DMS 273 (cell line): Measurements from ENCODE around the gene OR51B2.
"Not testable (repeated sequence)": the region's sequence is repeated elsewhere in the genome, so short reads cannot be mapped to it uniquely, and the experiment has no call there.

ENCODE experiments used
- DNase-seq: peaks from one replicate; lab custom pipeline; 2025; ENCODE audit not compliant: unreplicated experiment; lab: John Stamatoyannopoulos, UW

The OR51B2 gene

DNA sequence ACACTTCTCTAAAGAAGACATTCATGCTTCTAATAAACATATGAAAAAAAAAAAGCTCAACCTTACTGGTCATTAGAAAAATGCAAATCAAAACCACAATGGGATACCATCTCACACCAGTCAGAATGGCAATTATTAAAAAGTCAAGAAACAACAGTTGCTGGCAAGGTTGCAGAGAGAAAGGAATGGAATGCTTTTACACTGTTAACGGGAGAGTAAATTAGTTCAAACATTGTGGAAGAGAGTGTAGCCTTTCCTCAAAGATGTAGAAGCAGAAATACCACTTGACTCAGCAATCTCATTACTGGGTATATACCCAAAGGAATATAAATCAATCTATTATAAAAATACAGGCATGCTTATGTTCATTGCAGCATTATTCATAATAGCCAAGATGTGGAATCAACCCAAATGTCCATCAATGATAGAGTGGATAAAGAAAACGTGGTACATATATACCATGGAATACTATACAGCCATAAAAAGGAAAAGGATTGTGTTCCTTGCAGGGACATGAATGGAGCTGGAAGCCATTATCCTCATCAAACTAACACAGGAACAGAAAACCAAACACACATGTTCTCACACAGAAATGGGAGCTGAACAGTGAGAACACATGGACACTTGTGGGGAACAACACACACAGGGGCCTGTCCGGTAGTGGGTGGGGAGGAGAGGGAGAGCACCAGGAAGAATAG lies 10.6 kb downstream of the OR51B2 start:
- DNase-seq = not testable (repeated sequence)

DNA sequence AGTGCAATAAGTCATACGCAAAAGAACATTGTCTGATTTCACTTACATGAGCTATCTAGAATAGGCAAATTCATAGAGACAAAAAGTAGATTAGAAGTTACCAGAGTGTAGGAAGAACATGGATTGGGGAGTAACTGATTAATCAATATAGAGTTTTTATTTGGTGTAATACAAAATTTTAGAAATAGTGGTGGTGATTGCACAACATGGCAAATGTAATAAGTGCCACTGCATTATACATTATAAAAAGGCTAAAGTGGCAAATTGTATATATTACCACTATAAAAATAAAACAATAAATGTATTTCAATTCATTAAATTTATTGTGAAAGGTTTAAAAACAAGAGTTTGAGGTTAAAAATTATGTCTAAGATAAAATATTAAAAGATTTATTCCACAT lies 13.7 kb downstream of the OR51B2 start:
- DNase-seq = no peak

DNA sequence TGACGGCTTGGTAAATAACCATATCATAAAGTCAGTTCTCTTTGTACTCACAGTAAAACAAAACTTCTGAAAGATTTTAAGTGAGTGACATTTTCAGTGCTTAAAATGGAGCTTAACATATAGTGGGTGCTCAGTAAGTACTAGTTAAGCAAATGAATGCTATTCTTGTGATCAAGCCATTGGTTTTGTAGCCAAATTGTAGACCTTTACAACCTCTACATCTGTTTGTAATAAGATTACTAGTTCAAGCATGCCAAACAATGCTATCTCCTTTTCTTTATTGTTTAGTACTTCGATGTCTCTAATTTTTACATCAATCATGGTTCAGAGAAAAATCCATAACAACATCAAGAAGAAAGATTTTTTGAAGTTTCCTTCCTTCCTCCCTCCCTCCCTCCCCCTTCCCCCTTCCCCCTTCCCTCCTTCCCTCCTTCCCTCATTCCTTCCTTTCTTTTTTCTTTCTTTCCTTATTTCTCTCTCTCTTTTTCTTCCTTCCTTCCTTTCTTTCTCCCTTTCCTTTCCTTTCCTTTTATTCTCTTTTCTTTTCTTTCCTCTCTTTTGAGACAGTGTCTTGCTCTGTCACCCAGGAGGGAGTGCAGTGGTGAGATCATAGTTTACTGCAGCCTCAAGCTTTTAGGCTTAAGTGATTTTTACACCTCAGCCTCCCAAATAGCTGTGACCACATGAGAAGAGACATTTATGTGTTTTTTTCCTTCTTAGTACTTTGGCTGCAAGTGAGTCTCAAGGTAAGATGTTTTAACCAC lies 16.7 kb downstream of the OR51B2 start:
- no peak for DNase-seq

DNA sequence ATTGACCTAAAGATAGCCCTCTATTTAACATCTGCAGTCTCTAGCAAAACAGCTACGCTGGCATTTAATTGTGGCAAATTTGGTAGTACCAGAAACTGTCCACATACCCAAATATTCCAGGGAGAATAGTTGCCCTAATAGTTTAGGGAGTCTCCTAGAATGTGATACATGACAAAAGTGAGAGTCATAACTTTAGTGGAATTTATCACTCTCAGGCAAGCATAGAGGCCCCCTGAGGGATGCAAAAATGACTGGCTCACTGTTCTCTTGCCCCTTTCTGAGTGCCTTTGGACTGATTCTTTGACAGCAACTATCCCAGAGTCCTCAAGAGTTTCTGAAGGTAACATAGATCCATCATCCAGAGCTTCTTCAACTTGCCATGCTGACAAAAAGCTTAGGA lies 20.1 kb downstream of the OR51B2 start:
- no peak for DNase-seq

DNA sequence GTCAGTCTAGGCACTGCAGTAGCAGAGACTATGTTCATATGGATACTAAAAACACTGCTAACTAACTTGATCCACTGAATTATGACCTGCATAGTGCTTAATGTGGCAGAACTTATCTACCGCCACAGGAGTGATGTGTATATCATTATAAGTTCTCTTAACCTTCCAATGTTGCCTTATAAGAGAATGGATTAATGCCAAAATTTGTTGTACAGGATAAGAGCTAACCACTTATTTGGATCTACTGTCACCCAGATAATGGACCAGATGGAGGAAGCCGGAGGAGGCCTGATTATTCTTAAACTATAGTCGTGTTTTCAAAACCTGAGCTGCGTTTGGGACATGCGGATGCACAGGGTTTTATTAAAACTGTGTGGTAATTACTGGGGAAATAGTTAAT lies 20.5 kb downstream of the OR51B2 start:
- DNase-seq = no peak

DNA sequence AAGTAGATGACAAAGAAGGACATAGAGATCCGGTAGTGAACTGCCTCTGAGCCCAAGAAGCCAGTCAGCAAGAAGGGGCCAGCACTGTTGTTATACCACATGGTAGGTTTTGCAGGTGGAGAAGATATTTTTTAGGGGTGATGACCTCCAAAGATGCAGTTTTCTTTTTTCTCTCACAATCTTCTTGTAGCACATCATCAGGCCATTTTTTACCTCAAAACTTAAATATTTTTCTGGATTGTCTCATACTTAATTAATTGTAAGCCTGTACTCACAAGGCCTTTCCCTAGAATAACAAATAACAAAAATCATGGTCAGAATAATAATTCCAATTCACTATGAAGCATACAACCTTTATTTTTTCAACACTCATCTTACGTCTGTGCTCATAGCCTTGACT lies 22.3 kb downstream of the OR51B2 start, which contains the start of gene OR51B4:
OR51B4 (minus strand) TSS at position 101 of the 400 bp plus-strand sequence; CDS start at position 101, 0 bp downstream.
- DNase-seq = no peak

DNA sequence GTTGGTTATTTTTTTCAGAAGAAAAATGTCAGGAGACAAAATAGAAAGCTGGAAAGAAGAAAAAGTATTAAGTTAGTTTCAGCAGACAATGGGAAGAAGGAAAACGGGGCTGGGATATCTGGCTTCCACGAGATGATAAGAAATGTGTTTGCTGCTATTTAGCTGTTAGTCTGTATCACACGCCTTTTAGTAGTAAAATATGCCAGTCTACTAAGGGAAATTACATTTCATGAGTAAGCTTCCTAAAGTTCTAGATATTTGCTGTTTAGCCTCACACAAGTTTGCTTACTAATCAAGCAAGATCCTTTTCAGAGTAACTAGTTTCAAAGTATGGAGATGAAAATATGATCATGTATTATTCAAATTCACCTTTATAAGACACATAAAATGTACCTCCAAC lies 23.8 kb downstream of the OR51B2 start:
- DNase-seq = no peak

DNA sequence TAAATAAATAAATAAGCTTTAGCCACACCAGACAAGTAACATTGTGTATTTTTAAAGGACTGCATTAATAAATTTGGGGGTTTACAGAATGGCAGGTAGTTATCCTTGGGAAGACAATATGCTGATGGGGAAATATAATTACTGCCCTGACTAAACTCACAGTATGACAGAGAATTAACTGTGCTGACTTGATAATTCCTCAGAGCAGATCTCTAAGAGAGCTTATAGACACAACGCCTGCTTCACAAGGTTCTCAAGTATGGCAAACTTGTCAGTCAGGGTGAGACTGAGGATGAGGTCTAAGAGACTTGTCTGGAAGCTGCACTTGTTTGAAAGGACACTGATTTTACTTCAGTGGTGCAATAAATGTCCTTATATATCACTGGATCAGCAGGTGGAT lies 25.6 kb downstream of the OR51B2 start:
- DNase-seq = no peak

DNA sequence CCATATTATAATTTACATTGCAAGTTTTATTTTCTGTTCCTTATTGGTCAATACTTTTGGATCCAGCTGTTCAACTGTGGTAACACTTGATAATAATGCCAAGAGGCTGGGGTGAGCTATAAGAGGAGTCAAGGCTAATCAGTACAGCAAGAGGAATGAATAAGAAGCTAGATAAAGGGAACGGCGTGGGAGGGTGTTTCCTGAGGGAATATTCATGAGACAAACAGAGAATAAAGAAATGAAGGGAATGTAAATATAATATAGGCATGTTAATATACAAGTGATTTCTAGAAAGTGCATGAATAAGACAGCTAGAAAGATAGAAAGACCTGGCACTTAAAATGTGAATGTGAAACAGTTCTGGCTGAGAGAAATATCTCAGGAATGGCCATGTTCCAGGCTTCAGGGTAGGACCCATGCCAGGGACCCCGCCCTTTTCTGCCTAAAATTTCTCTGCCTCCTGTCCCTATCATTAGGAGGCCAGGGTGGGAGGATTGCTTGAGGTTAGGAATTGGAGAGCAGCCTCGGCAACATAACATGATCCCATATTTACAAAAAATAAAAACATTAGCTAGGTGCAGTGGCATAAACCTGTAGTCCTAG lies 26.3 kb downstream of the OR51B2 start:
- DNase-seq = no peak

DNA sequence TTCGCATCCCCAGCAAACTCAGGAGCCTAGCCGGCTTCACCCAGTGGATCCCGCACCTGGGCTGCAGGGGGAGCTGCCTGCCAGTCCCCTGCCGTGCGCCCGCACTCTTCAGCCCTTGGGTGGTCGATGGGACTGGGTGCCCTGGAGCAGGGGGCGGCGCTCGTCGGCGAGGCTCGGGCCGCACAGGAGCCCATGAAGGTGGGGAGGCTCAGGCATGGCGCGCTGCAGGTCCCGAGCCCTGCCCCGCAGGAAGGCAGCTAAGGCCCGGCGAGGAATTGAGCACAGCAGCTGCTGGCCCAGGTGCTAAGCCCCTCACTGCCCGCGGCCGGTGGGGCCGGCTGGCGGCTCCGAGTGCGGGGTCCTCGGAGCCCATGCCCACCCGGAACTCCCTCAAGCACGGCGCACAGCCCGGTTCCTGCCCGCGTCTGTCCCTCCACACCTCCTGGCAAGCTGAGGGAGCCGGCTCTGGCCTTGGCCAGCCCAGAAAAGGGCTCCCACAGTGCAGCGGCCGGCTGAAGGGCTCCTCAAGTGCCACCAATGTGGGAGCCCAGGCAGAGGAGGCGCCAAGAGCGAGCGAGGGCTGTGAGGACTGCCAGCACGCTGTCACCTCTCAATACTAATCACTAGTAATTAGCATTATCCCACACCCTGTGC lies 29.6 kb downstream of the OR51B2 start:
- not testable (repeated sequence) for DNase-seq

DNA sequence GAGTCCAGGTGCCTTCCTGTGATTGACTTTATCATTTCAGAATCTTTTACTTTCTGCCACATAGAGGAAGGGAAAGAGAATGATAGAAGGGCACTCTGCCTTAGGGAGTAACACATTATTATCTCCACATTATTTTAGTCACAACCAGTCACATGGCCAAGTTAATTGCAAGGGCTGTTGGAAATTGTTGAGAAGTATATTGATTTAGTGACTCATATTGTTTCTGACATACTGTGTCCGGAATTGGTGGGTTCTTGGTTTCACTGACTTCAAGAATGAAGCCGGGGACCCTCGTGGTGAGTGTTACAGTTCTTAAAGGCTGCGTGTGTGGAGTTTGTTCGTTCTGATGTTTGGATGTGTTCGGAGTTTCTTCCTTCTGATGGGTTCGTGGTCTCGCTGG lies 31.1 kb downstream of the OR51B2 start:
- no peak for DNase-seq

DNA sequence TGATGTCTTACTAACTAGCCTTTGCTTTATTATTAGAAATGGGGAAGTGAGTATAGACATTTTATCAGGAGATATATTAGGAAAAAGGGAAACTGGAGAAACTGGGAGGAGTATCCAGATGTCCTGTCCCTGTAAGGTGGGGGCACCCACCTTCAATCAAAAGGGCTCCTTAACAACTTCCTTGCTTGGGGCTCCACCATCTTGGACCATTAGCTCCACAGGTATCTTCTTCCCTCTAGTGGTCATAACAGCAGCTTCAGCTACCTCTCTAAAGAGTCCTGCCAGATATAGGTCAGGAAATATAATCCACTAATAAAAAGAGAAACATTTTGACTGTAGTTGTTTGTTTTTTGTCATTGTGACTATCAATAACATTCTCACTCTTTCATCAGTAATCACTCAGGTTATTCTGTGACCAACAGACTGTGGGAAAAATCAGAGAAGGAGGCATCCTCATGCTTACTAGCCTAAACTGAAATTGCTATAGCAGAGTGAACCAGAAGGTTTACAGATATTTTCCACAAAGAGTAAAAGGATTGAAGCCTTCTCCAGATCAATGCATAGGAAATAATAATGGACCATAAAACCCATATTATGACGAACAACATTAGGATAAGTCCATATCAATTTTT lies 32.8 kb downstream of the OR51B2 start:
- DNase-seq = peak; percentile 17

DNA sequence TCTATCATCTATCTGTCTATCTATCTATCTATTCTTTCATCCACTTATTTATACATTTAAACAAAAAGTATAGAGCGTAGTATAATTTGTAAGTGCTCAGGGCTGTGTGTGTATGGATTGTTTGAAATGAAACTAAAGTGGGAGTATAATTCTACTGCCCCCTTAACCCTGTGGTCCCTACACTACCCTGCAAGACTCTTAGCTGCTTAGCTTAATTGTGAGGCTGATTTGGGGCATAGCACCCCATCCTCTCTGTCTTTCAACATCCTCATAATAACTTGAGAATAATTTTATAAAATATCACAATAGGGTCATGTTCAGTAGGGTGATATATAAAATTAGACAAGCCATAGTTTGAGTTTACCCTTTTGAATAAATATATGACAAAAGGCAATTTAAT lies 34.0 kb downstream of the OR51B2 start:
- no peak for DNase-seq

DNA sequence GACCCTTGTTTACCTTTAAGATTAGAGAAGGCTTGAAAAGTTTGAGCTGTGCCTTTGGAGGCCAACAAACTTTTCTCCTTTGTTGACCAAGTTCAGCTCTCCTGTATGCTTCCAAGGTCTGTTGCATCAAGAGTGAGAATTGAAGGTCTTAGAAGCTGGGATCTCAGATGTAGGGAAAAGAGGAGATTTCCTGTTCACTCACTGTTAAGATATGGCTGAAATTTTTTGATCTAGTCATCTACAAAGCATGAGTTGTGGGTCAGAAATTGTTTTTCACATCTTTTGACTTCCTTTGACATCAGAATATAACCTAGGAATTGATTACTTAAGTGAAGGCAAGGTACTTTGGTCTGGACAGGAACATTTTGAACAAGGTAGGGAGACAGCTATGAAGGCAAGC lies 34.4 kb downstream of the OR51B2 start:
- DNase-seq = no peak

DNA sequence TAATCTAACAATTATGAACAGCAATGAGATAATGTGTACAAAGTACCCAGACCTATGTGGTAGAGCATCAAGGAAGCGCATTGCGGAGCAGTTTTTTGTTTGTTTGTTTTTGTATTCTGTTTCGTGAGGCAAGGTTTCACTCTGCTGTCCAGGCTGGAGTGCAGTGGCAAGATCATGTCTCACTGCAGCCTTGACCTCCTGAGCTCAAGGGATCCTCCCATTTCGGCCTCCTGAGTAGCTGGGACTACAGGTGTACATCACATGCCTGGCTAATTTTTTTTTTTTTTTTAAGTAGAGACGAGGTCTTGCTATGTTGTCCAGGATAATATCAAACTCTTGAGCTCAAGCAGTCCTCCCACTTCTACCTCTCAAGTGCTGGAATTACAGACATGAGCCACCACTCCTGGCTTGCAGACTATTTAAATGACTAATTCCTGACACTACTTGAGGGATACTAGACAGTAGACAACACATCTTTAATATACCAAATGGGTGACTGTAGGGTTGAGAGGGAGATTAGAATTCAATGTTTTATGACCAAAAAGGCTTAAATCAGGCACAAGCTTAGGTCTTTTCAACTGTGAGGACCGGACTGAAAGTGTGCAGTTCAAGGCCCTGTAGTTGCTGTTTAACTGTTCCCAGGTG lies 35.1 kb downstream of the OR51B2 start:
- DNase-seq = no peak

DNA sequence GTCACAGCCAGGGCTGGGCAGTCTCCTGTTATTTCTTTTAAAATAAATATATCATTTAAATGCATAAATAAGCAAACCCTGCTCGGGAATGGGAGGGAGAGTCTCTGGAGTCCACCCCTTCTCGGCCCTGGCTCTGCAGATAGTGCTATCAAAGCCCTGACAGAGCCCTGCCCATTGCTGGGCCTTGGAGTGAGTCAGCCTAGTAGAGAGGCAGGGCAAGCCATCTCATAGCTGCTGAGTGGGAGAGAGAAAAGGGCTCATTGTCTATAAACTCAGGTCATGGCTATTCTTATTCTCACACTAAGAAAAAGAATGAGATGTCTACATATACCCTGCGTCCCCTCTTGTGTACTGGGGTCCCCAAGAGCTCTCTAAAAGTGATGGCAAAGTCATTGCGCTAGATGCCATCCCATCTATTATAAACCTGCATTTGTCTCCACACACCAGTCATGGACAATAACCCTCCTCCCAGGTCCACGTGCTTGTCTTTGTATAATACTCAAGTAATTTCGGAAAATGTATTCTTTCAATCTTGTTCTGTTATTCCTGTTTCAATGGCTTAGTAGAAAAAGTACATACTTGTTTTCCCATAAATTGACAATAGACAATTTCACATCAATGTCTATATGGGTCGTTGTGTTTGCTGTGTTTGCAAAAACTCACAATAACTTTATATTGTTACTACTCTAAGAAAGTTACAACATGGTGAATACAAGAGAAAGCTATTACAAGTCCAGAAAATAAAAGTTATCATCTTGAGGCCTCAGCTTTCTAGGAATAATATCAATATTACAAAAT lies 35.8 kb downstream of the OR51B2 start:
- DNase-seq = no peak

DNA sequence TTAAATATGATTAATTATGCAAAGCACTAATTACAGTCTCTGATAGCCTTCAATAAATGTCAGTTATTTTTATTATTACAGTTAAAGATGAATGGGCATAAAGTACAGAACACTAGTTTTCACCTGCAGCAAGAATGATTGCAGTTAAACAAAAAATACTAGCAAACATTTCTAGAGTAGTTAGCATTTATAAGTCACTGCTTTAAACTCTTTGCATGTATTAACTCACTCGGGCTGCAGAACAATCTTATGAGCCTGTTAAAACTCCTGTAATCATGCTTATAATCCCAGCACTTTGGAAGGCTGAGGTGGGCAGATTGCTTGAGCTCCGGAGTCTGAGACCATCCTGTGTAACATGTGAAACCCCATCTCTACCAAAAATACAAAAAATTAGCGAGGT lies 37.2 kb downstream of the OR51B2 start:
- no peak for DNase-seq

DNA sequence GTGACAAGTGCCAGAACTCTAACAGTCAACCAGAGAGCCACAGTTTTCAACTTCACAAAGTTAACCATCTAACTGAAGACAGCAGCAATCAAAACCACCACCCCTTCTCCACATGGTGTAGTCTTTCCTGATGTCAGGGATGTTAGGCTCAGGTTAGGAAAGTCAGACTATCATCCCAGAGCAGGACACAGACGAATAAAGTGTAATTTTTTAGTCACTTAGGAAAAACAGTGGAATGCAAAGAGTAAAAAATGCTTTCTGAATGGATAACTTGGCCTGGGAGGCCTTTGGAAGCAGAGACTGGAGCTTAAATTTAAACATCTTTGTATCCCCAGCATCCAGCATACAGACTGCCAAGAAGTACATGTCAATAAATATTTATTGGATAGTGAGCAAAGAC lies 37.7 kb downstream of the OR51B2 start:
- no peak for DNase-seq

DNA sequence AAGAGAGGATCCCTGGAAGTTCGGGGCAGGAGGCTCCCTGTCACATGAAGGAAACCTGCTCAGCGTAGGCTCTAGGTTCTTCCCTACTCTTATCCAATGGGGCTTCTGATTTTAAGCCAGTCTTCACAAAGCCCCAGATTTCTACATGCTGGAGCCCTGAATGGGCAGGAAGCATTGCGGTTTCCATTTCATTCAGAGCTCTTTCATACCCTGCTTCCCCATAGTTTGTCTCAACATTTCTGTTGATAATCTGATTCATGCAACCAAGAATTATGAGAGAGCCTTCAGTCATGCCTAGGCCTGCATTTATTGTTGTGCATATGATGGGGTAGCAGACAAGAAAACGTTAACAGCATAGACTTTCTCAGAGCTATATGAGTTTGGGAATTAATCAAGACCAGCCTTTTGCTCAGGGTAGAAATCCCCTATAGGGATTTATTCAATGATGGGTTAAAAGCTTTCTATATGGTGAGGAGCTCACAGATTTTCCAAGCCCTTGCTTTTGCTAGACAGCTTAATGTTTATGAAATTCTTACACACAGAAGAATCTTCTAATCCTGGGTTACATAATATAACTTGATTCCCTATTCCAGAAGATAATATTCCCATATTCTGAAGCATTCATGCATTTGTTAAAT lies 38.3 kb downstream of the OR51B2 start:
- no peak for DNase-seq
